ENCODE data around the gene USP20.
A peak's percentile ranks its signal among the peaks of the same experiment; 100 is the strongest.

Gene USP20

DNA sequence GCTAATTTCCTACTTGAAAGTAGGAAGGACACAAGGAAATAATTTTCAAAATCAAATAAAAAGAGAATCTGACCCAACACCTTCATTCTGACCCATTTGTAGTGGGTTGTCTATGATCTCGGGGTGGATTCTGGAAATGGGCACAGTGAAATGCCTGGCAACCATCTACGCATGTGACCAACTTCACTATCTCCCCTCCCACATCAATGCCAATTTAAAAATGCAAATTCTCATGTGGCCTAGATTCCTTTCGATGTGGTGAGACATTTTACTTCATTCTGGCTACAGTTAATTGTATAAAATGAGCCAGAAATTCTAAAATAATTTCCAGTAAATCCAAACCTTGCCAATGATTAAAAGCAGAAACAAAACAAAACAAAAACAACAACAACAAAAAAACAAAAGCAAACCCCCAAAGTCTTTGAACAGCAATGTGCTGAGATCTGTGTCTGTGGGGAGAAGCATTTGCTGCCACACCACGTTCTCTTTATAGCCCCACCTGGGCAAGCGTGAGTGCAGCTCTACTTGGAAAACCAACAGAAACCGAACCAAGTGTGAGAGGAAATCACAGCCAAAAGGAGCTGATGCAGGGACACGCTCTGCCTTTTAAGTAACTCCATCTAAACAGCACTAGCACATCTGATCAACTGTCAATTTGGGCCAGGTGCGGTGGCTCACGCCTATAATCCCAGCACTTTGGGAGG lies 59.0 kb downstream of the USP20 start:
- DNase-seq, result no peak

DNA sequence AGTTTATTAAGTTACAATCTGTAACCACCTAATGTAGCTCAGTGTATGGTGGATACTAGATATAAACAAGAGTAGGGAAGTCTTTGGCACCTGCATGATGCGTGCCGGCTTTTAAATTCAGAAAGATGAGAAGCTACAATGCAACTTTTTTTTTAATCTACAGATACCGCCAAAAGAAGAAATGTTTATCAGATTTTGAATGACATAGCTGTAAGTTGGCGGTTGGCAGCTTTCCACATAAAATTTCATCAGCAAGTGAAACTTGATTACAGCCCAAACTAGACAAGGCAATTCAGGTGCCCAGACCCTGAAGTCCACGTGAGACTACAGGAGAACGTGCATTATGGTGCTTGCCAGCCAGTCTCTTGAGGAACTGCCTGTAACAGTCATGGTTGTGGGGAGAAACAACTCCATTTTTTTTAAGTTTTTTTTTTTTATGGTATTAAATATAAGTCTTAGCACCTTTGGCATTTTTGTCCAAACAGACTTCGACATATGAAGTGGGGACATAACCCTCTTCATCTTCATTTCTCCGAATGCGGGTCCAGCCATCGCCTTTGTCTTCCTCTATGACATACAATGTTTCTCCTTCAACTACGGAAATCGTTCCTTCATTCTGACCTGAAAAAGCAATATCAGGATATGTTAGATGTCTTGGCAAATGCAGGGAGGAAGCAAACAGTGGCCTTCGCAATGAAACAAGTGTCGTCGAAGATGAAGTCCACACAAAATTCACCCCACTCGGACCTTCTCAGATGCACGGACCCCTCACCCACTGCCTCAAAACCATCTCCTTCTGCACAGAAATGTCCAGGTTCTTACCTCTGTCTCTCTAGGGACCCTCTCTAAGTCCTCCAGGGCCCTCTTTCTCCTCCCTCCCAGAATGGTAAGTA lies 60.4 kb downstream of the USP20 start:
- no peak for DNase-seq

DNA sequence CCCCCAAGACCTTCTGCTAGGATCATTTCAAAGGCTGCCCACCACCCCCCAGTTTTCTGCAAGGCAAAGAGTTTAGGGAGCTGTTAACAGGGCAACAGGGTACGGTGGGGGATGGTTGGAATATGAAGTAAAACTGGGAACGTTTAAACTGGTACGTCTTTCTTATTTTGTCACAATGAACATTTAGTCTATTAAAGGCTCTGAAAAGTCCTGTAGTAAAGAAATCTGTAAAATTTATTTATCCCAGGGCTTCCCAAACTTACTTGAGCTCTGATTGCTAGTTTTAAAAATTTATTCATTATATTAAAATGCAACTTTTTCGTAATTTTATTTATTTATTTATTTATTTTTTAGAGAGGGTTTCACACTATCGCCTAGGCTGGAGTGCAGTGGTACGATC lies 62.0 kb downstream of the USP20 start:
- DNase-seq, result no peak

DNA sequence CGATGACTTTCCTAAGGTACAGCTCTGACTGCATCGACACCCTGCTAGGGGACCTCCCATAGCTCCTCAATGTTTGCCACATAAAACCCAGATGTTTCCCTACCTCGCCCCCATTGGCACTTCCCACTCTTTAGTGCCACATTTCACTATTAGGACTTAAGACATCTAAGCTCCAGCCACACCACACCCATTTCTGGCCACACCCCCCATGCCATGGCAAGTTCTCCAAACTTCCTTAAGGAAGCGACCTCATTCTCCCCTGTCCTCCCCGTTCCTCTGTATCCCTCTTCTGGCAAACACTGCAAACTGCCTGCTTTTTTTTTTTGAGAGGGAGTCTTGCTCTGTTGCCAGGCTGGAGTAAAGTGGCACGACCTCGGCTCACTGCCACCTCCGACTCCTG lies 62.9 kb downstream of the USP20 start:
- DNase-seq, result no peak

DNA sequence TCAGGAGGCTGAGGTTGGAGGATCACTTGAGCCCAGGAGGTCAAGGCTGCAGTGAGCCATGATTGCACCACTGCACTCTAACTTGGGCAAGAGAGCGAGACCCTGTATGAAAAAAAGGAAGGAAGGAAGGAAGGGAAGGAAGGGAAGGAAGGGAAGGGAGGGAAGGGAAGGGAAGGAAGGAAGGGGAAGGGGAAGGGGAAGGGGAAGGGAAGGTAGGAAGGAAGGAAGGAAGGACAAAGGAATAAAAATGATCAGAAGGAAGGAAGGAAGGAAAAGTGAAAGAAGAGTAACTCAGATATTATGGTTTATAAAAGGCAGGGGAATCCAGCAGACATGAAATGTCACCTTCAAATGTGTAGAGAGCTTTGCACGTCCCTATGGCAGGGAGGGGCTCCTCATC lies 64.4 kb downstream of the USP20 start:
- DNase-seq, result no peak

DNA sequence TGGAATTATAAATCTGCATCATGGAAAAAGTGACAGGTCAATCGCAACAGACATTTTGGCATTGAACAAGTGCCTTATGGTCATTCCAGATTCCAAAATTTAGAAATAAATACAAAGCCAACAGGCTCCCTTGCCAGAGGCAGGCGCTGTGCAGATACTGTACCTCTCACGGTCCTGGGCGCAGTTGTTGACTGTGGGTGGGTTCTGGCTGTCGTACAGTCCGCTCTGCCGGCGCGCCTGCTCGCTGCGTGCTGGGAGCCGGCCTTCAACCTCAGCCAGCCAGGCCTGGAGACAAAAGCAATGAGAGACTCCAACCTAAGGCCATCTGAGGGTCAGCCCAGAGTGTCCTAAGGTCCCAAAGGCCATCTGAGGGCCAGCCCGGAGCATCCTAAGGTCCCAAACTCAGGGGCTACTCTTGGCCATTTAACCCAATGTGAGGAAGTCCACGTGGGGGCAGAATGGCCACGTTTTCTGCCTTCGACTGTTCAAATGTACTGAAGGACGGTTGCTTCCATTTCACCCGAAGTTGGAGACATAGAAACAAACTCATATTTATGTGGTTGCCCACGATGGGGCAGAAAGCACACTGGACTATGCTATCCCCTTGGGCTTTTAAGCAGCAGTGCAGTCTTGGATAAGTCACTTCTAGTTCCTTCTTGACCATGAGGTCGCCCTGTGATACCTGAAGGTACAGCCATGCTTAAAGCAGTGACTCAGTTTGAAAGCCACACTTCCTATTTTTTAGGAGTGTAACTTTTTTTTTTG lies 65.2 kb downstream of the USP20 start:
- DNase-seq, result no peak

DNA sequence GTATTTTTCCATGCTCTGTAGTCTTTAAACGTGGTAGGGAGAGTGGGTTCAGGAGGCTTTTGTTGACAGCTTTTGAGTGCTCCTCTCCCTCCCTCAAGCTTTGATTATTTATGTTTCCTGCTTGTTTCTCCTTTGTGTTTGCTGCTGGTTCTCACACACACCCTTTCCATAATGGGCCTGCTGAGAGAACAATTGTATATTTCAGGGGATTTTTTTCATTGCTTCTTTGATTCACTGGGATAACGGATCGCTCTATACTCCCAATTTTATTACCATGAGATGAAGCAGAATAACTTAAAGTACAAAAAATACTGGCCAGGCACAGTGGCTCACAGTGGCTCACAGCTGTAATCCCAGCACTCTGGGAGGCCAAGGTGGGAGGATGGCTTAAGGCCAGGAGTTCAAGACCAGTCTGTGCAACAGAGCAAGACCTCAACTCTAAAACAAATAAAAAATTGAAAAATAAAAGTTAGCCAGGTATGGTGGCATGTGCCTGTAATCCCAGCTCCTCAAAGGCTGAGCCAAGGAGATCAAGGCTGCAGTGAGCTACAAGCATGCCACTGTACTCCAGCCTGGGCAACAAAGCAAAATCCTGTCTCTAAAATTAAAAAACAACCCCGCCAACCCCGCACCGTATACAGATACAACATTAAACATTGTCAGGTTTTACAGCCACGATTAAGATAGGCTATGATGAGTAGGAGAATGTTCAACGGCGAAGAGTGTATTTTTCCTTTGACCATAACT lies 66.9 kb downstream of the USP20 start:
- peak; percentile 8 to 10 for DNase-seq

DNA sequence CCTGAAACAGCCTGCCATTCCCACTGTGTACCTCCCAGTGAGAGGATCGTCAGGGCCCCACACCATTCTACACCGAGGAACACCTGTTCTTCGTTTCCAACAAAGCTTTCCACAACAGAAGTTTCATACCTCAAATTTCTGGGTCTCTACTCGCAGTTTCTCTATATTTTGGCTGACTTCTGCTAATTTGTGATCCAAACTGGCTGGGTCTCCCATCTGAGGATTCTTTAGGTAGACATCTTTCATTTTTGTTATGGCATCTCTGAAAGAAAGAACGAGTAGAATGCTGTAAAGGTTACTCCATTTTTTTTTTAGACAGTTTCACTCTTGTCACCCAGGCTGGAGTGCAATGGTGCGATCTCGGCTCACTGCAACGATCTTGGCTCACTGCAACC lies 67.5 kb downstream of the USP20 start:
- no peak for DNase-seq

DNA sequence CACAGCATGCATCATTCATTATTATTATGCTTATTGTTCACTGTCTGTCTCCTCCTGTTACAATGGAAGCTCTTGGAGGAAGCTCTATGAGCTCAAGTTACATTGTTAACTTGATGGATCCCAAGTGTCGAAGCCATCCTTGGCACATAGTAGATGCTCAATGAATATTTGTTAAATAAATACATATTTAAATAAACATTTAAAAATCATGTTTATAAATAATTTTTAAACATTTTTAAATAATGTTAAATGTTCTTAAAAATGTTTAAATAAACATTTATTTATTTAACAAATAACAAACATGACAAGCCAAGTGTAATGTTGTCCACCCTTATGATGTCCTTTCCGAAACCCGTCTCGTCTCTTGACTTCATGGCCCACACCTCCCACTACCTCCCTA lies 69.5 kb downstream of the USP20 start:
- DNase-seq, result no peak

DNA sequence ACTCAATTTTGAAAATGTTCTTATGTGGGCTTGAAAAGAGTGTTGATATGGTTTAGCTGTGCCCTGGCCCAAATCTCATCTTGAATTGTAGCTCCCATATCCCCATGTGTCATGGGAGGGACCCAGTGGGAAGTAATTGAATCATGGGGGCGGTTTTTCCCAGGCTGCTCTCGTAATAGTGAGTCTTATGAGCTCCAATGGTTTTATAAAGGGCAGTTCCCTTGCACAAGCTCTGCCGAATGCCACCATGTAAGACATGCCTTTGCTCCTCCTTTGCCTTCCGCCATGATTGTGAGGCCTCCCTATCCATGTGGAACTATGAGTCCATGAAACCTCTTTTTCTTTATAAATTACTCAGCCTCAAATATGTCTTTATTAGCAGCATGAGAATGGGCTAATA lies 71.0 kb downstream of the USP20 start:
- no peak for DNase-seq

DNA sequence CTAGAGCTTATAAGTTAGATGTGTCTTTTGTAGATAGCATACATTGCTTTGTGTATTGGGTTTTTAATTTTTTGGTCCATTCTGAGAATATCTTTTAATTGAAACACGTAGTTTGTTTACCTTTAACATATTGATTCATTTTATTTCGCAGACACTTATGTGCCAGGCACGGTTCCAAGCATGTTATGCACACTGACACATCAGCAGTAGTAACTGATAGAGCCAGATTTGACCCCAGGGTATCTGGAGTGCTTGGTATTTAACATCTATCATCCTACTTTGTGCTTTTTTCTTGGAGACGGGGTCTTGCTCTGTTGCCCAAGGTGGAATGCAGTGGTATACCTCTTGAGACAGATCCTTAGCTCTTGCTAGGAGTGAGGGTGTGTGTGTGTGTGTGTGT lies 71.9 kb downstream of the USP20 start:
- DNase-seq, result no peak

DNA sequence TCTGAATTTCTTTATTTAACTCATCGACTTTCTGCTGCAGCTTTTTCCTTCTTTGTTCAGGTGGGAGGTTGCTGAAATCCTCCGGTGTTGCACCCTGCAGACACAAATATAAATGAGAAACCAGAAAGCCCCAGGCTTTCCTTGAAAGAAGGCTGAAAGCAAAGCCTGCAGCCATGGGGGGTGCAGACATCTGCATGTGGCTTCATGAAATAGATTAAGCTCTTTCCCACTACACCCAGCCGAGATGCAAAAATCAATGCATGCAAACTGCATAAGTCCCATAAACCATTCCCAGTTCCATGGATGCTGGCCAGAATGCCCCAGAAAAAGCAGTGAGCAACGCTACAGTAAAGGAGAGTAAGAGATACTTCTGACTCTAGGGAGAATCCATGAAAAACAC lies 73.6 kb downstream of the USP20 start:
- no peak for DNase-seq

DNA sequence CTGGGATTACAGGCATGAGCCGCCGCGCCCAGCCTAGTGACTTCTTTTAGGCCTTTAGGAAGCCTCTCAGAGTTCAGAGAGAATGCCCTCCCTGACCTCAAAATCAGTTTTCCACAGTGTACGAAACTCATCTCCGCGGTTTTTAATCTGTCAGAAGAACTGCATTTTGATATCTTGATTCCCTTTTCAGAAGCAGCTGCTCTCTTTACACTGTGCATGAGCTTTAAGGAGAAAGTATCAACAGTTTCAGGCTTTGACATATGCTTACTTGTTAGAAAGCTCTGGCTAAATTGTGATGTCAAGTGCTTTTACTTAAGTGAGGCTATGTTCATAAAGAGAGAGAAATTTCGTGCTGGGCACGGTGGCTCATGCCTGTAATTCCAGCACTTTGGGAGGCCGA lies 74.6 kb downstream of the USP20 start:
- DNase-seq, result no peak

DNA sequence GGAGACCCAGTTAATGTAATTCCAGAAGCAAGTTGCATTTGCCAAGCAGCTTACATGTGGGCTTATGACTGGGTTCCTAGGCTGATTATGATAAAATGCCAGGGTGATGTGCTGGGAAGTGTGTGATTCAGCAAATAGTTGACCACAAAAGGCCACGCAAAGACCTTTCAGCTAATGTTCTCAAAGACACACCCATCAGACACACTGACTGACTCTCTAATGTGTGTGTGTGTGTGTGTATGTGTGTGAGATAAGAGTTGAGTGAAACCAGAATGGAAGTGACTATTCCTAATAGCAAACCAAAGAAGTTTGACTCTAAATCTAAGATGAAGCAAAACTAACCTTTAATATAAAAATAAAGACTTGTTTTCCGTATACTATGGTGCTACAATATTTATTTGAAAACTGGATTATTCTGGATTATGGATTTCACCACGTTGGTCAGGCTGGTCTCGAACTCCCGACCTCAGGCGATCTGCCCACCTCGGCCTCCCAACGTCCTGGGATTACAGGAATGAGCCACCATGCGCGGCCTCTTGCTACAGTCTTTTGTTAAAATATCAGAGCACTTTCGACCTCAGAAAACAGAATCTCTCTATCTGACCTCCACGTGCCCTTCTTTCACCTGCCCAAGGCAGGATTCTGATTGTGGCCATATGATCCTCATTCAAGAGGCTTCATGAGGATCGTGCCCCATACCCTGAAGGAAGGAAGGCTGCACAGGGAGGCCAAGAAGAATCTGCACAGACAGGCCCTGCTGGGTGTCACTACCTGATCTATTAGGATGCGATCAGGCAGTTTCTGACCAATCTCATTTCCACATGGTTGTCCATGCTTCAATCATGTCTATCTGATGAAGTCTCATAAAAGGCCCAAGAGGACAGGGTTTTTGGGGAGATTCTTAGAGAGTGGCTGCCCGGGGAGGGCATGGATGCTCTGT lies 75.6 kb downstream of the USP20 start:
- no peak for DNase-seq

DNA sequence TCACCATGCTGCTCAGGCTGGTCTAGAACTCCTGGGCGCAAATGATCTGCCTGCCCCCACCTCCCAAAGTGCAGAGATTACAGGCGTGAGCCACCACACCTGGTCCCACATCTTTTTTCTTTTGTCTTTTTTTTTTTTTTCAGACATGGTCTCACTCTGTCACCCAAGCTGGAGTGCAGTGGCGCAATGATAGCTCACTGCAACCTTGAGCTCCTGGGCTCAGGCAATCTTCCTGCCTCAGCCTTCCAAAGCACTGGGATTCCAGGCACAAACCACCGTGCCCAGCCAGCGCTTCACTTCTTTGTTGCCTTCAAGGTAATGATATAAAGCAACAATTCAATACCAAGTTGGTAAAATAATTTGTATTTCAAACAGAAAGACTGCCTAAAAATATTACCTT lies 78.8 kb downstream of the USP20 start:
- no peak for DNase-seq

DNA sequence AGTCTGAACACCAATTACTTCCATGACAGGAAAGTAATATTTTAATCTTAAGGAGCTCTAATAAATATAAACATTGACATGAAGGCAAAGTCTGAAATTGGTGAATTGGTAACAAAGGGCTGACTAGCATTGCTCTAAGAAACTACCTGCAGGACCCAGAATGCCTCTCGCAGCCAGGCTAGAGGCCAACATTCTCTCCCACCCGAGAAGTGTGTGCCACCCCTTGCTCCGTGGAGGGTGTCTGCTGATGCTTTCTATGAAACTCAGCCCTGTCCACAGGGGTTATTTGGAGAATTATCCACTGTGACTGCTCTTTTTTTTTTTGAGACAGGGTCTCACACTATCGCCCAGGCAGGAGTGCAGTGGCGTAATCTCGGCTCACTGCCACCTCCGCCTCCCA lies 81.4 kb downstream of the USP20 start:
- no peak for DNase-seq

DNA sequence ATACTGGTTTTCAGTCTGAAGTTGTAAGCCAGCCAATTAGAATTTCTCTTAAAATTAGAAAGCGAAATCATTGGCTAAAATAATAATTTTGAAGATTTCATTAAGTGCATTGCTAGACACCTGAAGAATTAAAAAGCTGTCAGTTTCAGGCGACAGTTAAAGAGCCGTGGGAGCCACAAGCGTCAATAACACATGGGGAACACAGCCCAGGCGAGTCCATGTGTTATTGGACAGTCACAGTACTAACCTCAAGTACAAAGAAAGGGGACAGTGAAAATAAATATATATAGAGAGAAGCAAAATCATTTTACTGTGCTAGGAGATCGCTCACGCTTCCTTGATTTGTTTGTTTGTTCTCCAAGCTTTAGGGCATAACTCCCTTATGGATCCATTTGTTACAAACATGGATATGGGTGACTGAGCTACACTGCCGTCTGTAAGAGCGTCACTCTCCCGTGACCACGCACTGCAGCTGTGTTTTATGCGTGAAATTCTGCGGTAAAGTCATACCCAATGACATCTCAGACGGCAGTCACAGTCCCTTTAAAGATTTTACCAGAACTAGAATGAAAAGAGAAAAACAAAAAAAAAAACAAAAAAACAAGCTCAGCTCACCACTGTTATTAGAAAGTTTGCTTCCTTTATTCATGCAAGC lies 83.2 kb downstream of the USP20 start:
- no peak for DNase-seq

DNA sequence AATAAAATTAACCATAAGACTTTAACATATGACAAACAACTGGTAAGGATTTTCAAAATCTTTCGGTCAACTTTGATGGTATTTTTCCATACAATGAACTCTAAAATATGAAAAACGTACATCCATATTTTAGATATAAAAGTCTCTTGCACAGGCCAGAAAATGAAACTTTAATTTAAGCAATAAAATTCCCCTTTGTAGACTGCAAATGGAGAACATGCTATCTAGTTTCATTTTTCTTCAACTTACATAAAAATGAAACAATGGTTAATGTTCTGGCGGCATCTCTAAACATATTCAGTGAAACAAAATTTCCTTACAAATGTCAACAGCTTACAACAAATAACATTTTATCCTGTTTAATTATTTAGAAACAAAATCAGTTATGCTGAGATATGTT lies 84.0 kb downstream of the USP20 start:
- DNase-seq, result no peak

DNA sequence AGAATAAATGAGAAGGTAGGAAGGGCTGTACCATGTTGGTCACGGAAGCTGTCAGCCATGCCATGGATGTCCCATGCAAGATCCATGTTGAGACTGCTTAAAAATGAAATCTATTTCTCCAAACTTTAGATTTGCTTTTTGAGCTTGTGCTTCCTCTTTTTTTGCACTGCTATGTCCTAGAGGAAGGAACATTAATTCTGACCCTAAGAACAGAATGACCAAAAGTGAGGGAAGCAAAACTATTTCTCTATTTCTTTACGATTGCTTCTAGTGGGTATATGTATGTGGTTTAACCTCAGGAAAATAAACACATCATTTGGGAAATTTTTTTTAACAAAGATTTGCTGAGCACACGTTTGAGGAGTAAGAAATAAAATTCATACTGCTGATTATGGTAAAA lies 84.6 kb downstream of the USP20 start:
- DNase-seq, result no peak

DNA sequence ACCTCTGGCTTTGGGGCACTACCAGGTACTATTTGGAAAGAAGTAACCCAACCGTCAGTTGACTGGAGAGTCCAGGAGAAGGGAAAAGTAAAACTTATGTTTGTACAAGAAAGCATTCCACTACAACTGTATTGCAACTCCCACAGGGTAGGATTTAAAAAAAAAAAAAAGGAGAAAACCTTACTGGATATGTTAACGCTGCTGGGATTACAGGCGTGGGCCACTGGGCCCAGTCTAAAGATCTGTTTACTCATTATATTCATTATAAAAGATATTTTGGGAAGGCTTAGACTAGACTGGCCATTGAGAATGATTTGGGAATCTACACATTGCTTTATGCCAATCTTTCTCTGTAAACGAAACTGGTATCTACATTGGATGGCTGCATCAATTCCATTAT lies 86.6 kb downstream of the USP20 start:
- no peak for DNase-seq

DNA sequence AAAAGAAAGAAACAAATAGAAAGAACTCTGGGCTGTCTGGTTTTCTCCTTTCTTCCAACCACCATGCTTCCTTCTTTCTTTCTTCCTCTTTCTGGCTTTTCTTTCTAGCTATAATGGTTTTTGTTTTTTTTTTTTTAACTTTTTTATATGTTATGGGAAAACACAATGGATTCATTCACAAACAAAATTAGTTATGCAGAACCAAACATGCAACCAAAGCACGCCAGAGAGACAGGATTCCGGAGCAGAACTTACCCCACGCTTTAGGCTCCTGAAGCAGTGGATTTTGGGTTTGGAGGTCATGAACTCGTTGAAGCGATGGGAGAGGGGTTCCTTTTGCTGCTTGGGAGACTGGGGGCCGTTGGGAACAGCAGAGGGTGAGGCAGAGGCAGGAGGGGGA lies 88.3 kb downstream of the USP20 start:
- DNase-seq, result no peak

Data from NCI-H2081 (cell line).